GM21390 (cell line): Measurements from ENCODE around the gene LHPP.
A peak's percentile ranks its signal among the peaks of the same experiment; 100 is the strongest.

Experiments
- ATAC-seq: cut with Tn5 transposase; IDR thresholded peaks from one replicate; pipeline ENCODE4 v1.9.1; 2021; ENCODE audit not compliant: unreplicated experiment

LHPP gene

DNA sequence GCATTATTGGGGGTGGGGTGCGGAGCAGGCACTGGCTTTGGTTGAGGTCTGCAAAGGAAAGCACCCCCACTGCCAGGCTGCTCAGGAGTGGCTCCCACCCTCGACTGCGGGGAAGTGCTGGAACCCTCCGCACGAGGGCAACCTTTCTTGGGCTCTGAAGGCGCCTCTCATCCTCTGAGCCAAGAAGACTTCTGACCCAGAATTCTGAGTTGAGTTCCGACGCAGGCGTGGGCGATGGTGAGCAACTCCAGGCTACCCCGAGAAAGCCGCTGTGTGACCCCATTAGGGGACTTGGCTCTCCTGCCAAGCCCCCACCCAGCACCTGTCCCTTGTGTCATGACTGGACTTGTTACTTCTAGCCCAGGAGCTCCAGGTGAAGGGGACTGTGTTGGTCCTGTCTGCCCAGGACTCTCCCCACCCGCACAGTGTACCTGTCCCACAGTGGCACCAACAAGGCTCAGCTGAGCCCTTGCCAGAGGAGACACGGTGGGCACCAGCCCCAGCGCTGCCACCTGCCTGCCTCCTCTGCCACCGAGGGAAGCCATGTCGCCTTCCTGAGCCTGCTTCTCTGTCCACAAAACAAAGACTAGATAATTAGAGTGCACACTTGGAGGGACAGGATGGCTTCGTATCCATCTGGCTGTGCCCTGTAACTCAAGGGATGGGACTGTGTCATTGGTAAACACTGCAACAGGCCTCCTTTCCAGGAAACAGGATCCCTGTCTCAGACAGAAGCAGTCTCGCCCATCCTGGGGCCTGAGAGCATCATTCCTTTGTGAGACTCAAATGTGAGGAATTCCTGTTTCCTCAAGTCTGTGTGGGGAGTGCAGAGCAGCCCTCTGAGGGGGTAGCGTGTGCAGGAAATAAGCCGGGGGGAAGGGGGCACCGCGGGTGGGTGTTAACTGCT, 128.8 kb downstream of the LHPP start:
- no peak for ATAC-seq

DNA sequence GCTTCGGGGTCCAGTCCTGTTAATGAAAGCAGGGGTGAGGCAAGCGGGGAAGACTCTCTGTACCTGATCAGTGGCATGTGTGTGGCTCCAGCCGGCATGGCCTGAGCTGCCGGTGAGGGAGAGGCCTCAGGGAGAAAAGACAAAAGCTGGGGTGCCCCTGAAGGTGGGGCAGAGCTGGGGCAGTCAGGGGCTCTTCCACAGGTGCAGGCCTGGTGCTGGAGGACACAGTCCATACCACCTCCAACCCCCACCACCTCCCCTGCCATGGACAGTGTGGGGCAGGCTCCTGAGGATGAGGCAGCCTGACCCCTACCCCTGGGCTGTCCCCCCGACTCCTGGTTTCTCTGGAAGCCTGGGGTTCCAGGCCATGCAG, 129.5 kb downstream of the LHPP start:
- ATAC-seq = no peak

DNA sequence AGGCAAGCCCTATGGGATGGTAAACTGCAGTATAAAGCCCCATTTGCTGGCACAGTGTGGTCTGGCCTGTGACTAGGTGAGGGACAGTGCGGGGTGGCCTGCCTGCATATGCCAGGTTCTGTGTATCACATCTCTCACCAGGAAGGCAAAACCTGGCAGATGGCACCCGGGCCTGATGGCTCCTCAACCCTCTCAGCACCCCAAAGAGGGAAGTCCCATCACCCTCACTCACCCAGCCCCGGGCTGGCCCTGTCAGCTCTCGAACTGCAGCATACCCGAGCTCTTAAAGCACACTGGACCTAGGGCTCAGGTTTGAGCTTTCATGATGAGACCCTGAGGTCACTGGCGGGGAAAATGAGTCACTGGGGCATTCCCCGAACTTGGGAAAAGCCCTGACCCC, 130.5 kb downstream of the LHPP start:
- no peak for ATAC-seq

DNA sequence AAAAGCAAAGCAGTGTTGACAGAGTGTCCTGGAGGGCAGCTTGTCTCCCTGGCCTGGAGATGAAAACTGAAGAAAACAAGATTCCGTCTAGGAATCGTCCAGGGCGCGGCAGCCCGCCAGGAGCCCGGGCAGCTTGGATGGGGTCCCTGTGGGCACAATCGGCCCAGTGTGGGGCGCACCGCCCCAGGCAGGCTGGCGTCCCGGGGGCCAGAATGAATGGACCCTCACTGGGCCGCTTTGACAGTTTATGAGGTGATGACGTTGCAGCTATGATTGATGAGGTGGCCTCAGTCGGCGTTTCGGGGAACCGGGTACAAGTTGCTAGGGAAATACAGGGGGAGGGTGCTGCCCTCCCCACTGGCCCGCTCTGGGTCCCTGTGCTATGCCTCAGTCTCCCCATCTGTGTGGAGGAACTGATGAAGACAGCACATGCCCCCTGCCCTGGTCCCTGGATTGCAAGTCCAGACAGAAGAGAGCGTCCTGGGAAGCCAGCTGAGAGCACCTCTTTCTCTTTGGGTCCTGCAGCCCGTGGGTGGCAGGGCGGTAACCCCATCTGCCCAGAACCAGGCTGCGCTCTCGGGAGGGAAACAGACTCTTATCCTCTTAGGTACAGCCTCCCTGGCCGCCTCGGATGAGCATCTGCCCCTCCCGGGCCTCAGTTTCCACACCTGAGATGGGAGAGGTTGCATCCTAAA, 131.3 kb downstream of the LHPP start:
- ATAC-seq = no peak

DNA sequence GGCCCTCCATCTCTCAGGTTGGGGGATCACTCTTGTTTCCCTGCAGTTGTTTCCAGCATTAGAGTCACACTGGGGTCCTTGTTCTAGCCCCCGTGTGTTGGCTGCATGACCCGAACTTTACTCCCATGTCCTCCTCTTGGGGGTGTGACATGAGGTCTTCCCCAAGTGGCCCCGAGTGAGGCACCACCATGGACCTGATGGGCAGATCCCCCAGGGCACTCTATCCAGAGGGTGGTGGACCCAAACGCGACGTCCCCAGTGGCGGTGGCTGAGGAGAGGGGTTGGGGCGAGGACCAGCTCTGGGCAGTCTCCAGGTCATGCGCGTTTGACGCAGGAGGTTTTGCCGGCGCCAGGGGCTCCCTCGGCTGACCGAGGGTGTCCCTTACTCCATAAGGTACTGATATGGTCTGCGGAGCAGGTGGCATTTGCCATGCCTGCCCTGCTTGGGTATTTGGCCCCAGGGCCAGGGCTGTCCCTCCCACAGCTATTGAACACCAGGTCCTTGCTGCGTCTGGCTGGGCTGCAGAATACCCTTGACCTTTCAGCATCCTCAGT, 131.9 kb downstream of the LHPP start:
- no peak for ATAC-seq

DNA sequence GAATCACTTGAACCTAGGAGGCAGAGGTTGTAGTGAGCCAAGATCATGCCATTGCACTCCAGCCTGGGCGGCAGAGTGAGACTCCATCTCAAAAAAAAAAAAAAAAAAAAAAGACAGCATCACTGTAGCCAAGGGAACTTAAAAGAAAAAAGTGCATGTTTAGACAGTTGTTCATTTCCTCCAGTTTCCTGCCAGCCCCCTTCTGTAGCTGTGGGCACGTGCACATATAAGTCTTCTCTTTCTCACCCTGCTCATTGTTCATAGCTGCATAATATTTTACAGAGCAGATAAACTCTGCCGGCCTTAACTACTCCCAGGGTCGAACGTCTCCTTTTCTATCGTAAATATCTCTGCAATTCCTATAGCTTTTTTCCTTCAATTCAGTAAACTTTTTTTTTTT, 132.6 kb downstream of the LHPP start:
- no peak for ATAC-seq

DNA sequence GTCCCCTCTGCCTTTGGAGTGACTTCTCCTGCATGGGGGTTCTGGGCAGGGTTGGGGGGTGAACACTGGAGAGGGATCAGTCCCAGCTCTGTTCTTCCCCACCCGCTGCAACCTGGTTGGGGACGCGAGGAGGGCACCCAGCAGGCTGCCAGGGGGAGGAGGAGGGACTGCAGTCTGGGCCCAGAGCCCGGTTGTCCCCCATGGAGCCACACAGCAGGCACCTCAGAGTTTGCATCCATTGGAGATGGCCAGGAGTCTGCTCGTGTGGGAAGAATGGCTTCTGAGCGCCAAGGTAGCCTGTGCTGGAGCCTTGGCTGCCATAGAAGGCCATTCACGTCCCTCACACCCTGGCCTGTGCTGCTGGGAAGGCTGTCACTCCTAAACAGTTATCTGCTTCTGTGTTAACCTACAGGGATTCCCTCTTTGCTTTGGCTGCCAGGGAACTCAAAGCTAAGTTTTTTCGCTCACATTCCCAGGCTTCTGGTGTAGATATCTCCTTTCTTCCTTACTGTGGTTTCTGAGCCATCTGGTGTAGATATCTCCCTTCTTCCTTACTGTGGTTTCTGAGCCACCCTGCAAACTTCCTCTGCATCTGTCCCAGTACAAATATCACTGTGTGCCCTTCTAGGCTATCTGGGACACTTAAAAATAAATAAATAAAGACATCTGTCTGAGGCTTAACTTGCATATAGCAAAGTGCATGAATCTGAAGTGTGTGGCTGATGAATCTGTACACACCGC, 133.7 kb downstream of the LHPP start:
- ATAC-seq = no peak

DNA sequence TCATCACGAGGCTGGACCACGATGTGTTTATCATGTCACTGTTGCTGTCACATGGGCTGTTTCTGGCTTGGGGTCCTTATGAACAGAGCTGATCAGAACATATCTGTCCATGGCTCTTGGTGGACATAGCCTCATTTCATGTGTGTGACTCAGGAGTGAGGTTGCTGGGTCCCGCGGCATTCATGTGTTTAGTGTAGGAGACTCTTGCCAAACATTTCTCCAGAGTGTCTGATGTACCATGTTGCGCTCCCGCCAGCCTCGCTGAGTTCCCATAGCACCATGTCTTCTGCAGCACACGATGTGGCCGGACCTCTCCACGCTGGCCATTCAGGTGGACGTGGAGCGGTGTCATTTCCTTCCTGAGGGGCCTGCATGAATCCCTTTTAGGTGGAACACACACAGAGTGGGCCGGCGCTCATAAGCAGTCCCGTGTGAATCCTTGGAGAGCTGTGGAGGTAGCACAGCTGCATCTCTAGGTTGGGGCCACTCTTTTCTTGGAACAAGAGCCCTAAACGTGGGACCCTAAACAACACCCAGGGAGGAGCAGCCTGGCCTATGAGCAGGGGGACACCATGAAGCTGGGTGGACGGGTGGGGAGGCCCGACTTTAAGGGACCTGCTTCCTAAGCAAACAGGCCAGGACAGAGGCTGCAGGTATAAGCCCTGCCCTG, 134.6 kb downstream of the LHPP start:
- no peak for ATAC-seq

DNA sequence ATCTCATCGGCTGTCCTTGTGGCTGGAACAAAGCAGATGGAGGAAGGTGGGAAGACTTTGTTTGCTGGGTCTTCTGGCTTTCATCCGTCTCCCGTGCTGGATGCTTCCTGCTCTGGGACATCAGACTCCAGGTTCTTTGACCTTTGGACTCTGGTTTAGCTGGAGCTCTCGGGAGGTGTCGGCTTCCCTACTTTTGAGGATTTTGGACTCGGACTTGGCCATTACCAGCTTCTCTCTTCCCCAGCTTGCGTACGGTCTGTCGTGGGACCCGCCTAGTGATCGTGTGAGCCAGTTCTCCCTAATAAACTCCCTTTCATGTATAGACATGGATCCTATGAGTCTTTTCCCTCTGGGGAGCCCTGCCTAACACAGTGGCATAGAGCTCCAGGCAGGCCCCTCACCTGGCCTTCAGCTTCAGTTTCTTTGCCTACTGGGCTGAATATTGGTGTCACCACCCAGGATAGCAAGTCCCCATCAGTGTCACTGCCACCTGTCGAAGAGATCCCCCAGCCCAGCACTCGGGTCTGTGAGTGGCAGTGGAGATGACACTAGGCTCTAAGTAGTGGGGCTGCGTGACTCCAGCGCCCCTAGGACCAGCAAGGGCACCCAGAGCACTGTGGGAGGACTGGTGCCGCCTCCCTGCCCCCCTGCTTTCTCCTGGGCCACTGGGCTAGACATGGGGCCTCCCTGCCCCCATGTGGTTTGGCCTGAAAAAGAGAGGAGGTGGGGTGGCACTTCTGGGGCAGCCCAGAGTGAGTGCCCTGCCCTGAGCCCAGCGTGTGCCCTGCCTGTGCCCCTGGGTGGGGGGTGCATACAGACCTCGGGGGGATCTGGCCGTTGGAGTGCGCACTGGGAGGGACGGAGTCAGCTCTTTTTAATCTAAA, 135.6 kb downstream of the LHPP start:
- no peak for ATAC-seq

DNA sequence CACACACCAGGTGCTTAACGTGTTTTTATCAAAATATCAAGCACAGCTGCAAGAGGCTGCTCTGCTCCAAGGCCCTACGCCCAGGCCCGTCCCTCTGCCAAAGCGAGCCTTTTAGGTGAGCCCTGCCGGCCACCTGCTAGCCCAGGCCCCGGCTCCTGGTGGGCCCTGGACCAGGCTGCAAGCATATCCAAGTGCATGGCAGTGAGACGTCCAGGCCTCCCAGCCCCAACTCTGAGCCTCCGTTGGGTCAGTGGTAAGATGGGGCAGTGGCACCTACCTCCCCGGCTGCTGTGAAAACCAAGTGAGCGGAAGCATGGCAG, 136.2 kb downstream of the LHPP start:
- ATAC-seq = no peak

DNA sequence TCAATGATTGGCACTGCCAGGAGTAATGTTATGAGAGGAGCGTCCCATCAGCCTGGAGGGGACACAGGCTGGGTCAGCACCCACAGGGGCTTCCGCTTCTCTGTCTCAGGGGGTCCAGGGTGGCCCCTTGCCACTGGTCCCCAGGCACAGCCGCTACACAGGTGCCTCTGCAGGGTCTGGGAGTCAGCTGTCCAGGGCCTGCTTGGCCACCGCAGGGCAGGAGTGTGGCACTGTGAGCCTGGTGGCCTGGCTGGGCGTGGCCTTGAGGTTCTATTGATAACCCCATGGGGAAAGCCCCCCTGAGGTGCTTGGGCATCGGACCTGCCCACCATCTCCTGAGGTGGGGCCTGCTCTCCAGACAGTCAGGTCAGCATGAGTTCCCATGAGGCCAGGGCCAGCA, 136.6 kb downstream of the LHPP start:
- no peak for ATAC-seq

DNA sequence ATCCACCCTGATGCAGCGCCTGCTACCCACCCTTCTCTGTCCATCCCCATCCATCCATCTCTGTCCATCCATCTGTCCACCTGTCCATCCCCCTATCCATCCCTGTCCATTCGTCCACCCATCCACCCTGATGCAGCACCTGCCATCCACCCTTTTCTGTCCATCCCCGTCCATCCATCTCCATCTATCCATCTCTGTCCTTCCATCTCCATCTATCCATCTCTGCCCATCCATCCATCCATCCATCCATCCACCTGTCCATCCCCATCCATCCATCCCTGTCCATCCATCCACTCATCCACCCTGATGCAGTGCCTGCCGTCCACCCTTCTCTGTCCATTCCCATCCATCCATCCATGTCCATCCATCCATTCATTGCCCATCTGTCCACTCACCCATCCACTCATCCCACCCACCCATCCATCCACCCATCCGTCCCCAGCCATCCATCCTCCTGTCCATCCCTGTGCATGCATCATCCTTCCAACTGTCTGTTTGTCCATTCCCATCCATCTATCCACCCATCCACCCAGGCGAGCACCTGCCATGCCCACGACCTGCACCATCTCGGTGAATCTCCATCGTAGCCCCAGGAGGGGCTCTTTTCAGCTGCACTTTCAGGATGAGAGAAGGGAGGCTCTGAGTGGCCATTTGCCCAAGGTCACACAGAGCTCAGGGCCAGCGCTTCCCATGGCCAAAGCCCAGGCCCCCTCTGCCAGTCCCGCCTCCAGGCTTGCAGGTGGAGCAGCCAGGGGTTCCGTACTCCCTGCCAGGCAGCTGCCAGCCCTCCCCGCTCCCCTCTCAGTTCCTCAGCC, 137.4 kb downstream of the LHPP start:
- ATAC-seq = no peak

DNA sequence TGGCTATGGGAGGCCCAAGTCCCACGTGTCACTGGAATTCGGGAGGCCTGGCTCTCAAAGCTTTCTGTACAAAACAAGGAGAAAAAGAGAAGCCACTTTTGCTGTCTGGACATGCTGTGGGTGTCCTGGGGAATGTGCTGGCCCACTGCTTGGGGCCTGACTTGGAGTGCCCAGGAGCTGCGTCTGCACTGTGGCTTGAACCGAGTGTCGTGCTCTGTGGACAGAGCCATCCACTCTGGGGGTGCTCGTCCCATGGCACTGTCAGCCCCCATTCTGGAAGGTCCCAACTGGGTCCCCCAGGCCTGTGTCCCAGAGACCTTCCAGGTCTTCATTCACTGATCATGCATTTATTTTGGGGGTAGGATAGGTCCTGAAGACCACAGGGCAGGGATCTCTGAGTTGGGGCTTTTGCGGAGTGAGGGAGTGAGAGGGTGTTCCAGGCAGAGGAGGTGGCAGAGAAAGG, 138.0 kb downstream of the LHPP start:
- ATAC-seq = no peak

DNA sequence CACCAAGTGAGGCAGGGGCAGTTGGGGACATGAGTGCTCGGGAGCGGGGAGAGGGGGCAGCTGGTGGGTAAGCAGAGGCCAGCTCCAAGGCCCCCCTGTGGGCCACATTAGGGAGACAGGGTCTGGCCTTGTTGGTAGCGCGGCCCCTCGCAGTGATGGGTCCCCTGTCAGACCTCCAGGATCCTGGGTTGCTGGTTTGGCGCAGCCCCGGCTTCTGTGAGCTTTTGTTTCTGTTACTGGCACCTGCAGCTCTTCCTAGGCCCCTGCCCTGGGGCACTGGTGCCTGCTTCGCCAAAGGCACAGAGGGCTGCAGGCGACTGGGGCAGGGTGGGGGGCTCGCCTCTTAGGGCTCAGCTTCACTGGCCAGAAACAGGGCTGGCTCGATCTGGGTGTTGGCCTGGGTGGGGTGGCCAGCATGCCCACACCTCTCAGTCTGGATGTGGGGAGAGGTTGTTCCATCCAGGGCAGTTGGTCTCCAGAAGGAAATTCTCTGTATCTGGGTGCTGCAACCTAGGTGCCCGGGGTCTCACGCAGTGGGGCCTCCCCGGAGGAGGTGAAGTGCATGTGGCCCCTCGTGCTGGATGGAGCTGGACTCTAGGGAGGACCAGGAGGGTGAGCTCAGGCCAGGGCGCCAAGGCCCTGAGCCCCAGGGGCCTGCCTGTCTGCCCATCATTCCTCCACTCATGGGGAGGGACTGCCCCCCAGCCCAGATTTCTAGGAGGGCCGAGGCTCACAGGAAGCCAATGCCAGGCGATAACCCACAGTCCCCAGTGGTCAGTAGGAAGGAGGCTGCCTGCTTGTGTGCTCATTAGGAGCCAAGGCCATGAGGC, 138.6 kb downstream of the LHPP start:
- no peak for ATAC-seq

DNA sequence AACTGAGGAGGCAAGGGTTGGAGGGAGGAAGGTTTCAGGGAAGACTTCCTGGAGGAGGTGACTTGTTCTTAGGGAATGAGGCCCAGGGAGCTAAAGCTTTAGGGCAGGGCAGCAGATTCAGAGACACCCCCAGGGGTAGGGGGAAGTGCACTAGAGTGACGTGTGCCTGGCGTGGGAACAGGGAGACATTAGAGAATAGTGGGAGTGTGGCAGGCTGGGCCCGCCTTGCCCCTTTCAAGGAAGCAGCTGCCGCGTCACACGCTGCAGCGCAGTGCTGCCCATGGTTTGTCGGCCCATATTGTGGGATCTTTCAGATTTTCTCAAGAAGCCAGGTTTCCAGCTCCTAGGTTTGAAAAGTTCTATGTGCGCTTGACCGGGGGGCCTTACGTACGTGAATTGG, 139.4 kb downstream of the LHPP start:
- no peak for ATAC-seq

DNA sequence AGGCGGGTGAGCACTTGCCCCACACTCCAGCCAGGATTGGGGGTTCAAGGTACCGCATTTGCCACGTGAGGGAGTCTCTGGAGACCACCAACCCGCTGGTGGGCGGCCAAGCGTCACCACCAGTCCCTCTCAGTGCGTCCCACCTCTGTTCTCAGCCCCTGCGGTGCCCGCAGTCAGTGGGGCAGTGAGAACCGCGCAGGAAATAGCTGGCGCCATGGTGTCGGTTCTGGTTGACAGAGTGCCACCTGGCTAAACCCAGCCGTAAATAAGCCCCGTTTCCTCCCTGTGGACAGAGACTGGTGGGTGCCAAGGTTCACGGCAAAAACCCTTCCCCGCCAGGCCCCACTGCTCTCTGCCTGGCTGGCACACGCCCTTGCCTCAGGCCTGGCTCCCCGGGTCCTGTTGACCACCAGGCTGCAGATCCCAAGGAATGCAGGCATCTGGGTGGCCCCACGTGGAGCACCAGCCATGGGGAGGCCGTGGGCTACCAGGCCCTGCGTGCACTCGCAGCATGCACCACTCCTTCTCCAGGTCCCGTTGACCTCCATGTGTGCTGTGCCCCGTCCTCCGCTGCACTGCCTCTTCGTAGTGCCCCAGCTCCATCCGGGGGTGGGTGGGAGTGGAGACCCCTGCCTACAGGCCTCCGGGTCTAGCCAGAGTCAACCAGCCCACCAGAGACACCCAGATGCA, 140.0 kb downstream of the LHPP start:
- peak; percentile 51 for ATAC-seq

DNA sequence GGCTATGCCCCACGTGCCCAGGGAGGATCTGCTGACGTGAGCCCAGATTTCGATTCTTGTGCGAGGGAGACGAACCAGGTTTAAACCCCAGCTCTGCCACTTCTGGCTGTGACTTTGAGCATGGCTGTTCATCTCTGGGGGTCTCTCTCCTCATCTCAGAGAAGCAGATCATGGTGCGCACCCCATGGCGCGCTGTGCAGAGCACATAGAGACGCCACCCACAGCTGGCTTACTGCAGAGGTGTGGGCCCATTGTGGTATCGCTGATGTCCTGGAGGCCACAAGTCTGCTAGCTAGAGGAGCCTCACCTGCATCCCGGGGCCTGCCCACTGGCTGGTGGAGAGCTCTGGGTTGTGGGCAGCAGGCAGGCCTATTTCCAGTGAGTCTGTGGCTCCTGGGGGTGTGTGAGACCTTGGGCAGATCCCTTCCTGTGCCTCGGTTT, 140.5 kb downstream of the LHPP start:
- ATAC-seq = no peak
